Stimulated activated CD8-positive, alpha-beta memory T cell treated with anti-CD3 and anti-CD28 coated beads, Interleukin-4, amount 100 ng/mL, for 1 hour (primary cell): Measurements from ENCODE around the gene GID8.
"Not testable (repeated sequence)": the region's sequence is repeated elsewhere in the genome, so short reads cannot be mapped to it uniquely, and the experiment has no call there.

Experiments
- DNase-seq, 2 donors: peaks; one replicate each; pipeline ENCODE4 v3.0.0-alpha.2; 2020; ENCODE audit warnings: low read depth in 2 of 2, low spot score in 1 of 2

The GID8 gene

GRCh38 chr20:62921119-62921687 lies 16.7 kb upstream of the GID8 start:
- DNase-seq = peak; percentile 26 to 36

- DNase-seq = peak in 1 of 2 donors; percentile 31
Measured at GRCh38 chr20:62922451-62922921, 15.5 kb upstream of the GID8 start.

- DNase-seq = not testable (repeated sequence)
Measured at GRCh38 chr20:62923059-62923668, 14.8 kb upstream of the GID8 start.

GRCh38 chr20:62923669-62924441 lies 14.1 kb upstream of the GID8 start:
- DNase-seq = no peak

- DNase-seq = no peak
Measured at GRCh38 chr20:62924442-62925075, 13.4 kb upstream of the GID8 start.

- no peak for DNase-seq
Measured at GRCh38 chr20:62925076-62925419, 12.9 kb upstream of the GID8 start.

GRCh38 chr20:62925420-62926228 lies 12.3 kb upstream of the GID8 start:
- DNase-seq = no peak

GRCh38 chr20:62926229-62927127 lies 11.5 kb upstream of the GID8 start, which contains the start of gene DIDO1:
Gene DIDO1 (minus strand): TSS chr20:62926505.
- peak; percentile 71 to 81 for DNase-seq

GRCh38 chr20:62927128-62927705 lies 10.7 kb upstream of the GID8 start:
- DNase-seq = no peak

- DNase-seq = no peak
Measured at GRCh38 chr20:62928246-62928939, 9.6 kb upstream of the GID8 start.

GRCh38 chr20:62929051-62929538 lies 8.9 kb upstream of the GID8 start:
- no peak for DNase-seq

- DNase-seq = no peak
Measured at GRCh38 chr20:62931464-62931863, 6.5 kb upstream of the GID8 start.

- no peak for DNase-seq
Measured at GRCh38 chr20:62933966-62934365, 4.0 kb upstream of the GID8 start.

GRCh38 chr20:62935204-62935967 lies 2.6 kb upstream of the GID8 start:
- no peak for DNase-seq

- no peak for DNase-seq
Measured at GRCh38 chr20:62935968-62936585, 1.9 kb upstream of the GID8 start.

GRCh38 chr20:62937268-62938104 lies 461 bp upstream of the GID8 start:
- DNase-seq = peak; percentile 92 to 94

- no peak for DNase-seq
Measured at GRCh38 chr20:62940875-62941274, 2.9 kb downstream of the GID8 start.
